T-helper 17 cell (primary cell): Measurements from ENCODE around the gene LUZP4. TPM values are rescaled to one million over a fixed set of nuclear protein-coding genes. Genes with fewer than 3 reads are reported as not detected.
"Not testable (repeated sequence)": the region's sequence is repeated elsewhere in the genome, so short reads cannot be mapped to it uniquely, and the experiment has no call there.

Experiments used
- ATAC-seq: fragments of 150-1000 bp; cut with Tn5 transposase; 2 replicates; pipeline ENCODE4 v1.10.0; 2021; ENCODE audit warnings: mild to moderate bottlenecking, moderate library complexity
- DNase-seq, 3 donors: peaks; one replicate each; pipeline versions ENCODE4 v3.0.0 to v3.0.0-alpha.2; 2020 to 2021
- H3K9me3 ChIP-seq: one replicate; pipeline ENCODE4 v1.7.0; 2013; ENCODE audit warnings: low read length, mild to moderate bottlenecking; ENCODE audit not compliant: control insufficient read depth, poor library complexity, severe bottlenecking
- H3K27ac Mint-ChIP-seq: one replicate; pipeline ENCODE4 v1.8.0; 2022; ENCODE audit warnings: mild to moderate bottlenecking, moderate library complexity, mixed read lengths
- H3K27me3 Mint-ChIP-seq: one replicate; pipeline ENCODE4 v1.8.0; 2022; ENCODE audit warnings: mixed read lengths
- H3K36me3 Mint-ChIP-seq: one replicate; pipeline ENCODE4 v1.8.0; 2022; ENCODE audit warnings: low read depth, mixed read lengths
- H3K4me1 Mint-ChIP-seq: one replicate; pipeline ENCODE4 v1.8.0; 2022; ENCODE audit warnings: mild to moderate bottlenecking, mixed read lengths
- H3K4me3 Mint-ChIP-seq: one replicate; pipeline ENCODE4 v1.8.0; 2022; ENCODE audit warnings: mild to moderate bottlenecking, moderate library complexity, mixed read lengths
- total RNA-seq, 4 donors: library from RNA in 2 of 4; stranded (reverse) in 2 of 4; gene quantifications; one replicate each; pipeline ENCODE4 v1.2.3 and lab custom pipeline; 2022 to 2026

Gene LUZP4
- total RNA-seq, 2 donors from 2014 or later = not detected

DNA sequence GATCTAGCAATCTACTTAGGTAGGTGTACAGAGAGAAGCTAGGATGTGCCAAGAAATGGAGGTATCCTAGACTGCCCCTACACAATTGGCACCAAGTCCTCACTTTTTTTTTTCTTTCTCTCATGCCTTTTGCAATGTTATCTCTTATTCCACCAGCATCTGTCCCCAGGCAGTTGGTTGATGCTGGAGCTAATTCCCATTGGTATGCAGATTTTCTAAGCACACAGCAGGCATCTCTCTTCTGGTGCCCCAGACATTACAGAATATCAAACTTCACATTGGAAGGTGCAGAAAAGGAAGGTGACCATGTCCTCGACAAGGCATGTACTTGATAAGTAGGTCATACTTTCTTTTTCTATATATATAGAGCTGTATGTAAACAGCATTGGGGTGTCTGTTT, 21.6 kb downstream of the LUZP4 start:
- no peak overlapping the region for H3K27ac Mint-ChIP-seq
- no peaks in the 10 kb centered on the region for H3K4me1 Mint-ChIP-seq
- H3K9me3 ChIP-seq = no peaks in the 10 kb centered on the region
- ATAC-seq (no peak), DNase-seq (no peak)
- no peaks in the 10 kb centered on the region for H3K27me3 Mint-ChIP-seq
- H3K36me3 Mint-ChIP-seq = no peaks in the 10 kb centered on the region
- no peak overlapping the region for H3K4me3 Mint-ChIP-seq

- no peaks in the 10 kb centered on the region for H3K36me3 Mint-ChIP-seq
- no peaks in the 10 kb centered on the region for H3K27me3 Mint-ChIP-seq
- no peak for DNase-seq
- H3K27ac Mint-ChIP-seq = no peak overlapping the region
- H3K4me1 Mint-ChIP-seq = no peaks in the 10 kb centered on the region
- no peaks in the 10 kb centered on the region for H3K9me3 ChIP-seq
- no peak for ATAC-seq
- H3K4me3 Mint-ChIP-seq = no peak overlapping the region
Measured at GRCh38 chrX:115311601-115312001, 22.1 kb downstream of the LUZP4 start.

DNA sequence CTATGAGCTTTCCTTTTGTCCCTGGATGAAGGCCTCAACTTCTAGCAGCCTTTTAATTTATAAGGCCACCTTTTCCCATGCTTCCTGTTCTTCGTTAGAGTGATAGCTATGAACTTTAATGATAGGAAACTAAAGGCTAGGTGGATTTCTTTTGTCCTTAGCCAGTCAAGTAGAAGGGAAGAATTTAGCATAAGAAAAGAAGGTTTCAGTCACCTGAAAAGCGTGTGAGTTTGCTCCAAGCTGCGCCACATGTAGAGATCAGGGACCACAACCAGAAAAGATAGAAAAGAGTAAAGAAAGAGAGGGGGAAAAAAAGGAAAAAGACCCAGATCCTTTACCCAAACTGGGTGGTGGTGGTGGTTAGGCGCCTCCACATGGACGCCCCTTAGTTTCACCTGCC, 28.6 kb downstream of the LUZP4 start:
- Mint-ChIP-seq H3K27me3 (no peaks in the 10 kb centered on the region), H3K36me3 (no peaks in the 10 kb centered on the region), H3K4me3 (no peak overlapping the region), H3K4me1 (no peaks in the 10 kb centered on the region), H3K27ac (no peak overlapping the region)
- H3K9me3 ChIP-seq = no peaks in the 10 kb centered on the region
- no peak for DNase-seq
- no peak for ATAC-seq

DNA sequence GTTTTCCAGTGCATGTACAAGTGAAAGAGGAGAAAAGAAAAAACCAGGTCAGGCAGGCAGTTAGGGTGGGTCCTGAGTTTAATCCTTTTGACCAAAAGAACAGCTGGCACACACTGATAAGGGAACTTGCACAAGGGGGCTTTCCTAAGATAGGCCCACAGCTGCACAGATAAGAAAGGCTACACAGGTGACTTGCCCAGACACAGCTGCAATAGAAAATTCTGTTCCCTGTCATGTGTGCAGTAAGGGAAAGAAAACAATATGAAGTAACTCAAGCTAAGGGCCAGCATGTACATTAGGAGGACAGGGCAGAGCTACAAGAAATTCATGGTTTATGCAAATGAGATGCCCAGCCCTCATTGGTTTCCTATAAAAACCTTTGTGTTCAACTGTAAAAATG, 32.9 kb downstream of the LUZP4 start:
- no peak for DNase-seq
- Mint-ChIP-seq H3K27ac (no peak overlapping the region), H3K27me3 (no peaks in the 10 kb centered on the region), H3K4me1 (no peaks in the 10 kb centered on the region), H3K4me3 (no peak overlapping the region), H3K36me3 (no peaks in the 10 kb centered on the region)
- H3K9me3 ChIP-seq = no peaks in the 10 kb centered on the region
- no peak for ATAC-seq

DNA sequence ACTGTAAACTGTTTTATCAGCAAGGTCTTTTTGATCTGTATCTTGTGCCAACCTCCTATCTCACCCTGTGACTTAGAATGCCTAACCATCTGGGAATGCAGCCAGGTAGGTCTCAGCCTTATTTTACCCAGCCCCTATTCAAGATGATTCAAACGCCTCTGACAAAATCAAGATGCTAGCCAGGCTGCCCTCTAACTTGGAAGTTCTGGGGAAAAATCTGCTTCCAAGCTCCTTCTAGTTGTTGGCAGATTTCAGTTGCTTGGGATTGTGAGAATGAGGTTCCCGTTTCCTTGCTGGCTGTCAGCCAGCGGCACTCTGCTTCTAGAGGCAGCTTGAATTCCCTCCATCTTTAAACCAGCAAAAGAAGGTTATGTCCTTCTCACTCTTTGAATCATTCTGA, 34.7 kb downstream of the LUZP4 start:
- Mint-ChIP-seq H3K4me1 (no peaks in the 10 kb centered on the region), H3K4me3 (no peak overlapping the region), H3K27me3 (no peaks in the 10 kb centered on the region), H3K36me3 (no peaks in the 10 kb centered on the region), H3K27ac (no peak overlapping the region)
- no peak for ATAC-seq
- no peak for DNase-seq
- H3K9me3 ChIP-seq = no peaks in the 10 kb centered on the region

DNA sequence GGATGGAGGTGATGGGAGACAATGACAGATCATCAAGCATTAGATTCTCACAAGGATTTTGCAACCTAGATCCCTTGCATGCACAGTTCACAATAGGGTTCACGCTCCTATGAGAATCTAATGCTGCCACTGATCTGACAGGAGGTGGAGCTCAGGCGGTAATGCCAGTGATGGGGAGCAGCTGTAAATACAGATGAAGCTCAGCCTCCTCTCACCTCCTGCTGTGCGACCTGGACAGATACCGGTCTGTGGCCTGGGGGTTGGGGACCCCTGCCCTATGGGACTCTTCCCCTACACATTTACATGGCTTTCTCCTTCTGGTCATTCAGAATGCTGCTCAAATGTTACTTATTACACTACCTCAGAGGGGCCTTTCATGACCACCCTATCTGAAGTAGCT, 39.8 kb downstream of the LUZP4 start:
- not testable (repeated sequence) for DNase-seq, H3K4me1 Mint-ChIP-seq, H3K4me3 Mint-ChIP-seq, H3K9me3 ChIP-seq, ATAC-seq, H3K36me3 Mint-ChIP-seq, H3K27ac Mint-ChIP-seq, H3K27me3 Mint-ChIP-seq

DNA sequence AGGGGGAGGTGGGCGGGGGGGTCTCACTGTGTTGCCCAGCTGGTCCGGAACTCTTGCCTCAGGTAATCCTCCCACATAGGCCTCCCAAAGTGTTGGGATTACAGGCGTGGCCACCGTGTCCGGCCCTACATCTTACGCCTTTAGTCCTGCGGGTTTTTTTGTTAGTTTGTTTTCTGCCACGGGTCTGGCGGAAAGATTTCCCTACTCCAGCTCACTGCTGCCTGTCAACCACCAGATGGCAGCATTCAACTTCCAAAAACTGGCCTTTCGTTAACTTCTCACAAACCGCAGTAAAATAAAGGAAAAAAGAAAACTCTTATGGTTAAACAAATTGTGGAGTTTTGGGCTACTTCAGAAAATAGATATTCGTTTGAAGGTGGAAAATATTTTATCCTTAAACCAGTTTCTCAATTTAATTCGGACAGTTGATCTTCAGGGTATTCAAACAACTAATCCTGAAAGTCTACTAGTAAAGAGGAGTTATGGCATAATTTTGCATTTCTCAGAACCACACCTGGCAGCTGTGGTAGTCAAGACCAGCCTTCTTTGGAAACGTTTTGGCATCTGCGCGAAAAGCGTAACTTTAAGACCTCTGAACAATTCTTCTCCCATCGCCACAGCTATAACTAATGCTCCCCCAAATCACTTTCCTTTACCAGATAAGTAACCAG, 41.1 kb downstream of the LUZP4 start:
- no peak overlapping the region for H3K4me3 Mint-ChIP-seq
- H3K27ac Mint-ChIP-seq = no peak overlapping the region
- H3K27me3 Mint-ChIP-seq = no peaks in the 10 kb centered on the region
- H3K4me1 Mint-ChIP-seq = no peaks in the 10 kb centered on the region
- DNase-seq (no peak), ATAC-seq (no peak)
- no peaks in the 10 kb centered on the region for H3K36me3 Mint-ChIP-seq
- H3K9me3 ChIP-seq = no peaks in the 10 kb centered on the region

- H3K9me3 ChIP-seq = no peaks in the 10 kb centered on the region
- DNase-seq = no peak
- no peaks in the 10 kb centered on the region for H3K27me3 Mint-ChIP-seq
- no peak overlapping the region for H3K4me3 Mint-ChIP-seq
- H3K4me1 Mint-ChIP-seq = no peaks in the 10 kb centered on the region
- H3K36me3 Mint-ChIP-seq = no peaks in the 10 kb centered on the region
- no peak overlapping the region for H3K27ac Mint-ChIP-seq
- no peak for ATAC-seq
Measured at GRCh38 chrX:115332832-115333231, 43.3 kb downstream of the LUZP4 start.

DNA sequence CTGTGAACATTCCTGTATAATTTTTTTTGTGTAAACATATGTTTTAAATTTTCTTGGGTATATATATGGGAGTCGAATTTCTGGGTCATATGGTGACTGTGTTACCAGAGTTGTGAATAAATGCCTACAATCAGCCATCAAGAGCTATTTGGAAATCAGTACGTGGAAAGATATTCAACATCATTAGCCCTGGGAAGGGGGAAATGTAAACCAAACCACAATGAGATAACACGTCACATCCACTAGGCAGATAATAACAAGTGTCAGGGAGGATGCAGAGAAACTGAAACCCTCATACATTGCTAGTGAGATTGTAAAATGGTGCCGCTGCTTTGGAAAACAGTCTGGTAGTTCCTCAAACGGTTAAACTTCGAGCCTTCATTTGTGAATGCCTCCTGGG, 43.9 kb downstream of the LUZP4 start:
- ATAC-seq = no peak
- no peaks in the 10 kb centered on the region for H3K4me1 Mint-ChIP-seq

GRCh38 chrX:115337491-115338144, 48.1 kb downstream of the LUZP4 start:
- Mint-ChIP-seq H3K4me1 (no peaks in the 10 kb centered on the region), H3K27ac (no peak overlapping the region), H3K4me3 (no peak overlapping the region), H3K36me3 (no peaks in the 10 kb centered on the region), H3K27me3 (no peaks in the 10 kb centered on the region)
- ATAC-seq = no peak
- DNase-seq = no peak
- H3K9me3 ChIP-seq = no peaks in the 10 kb centered on the region

More for the DNA sequence above, 43.9 kb downstream of the LUZP4 start:
- Mint-ChIP-seq H3K4me3 (no peak overlapping the region), H3K27me3 (no peaks in the 10 kb centered on the region), H3K27ac (no peak overlapping the region), H3K36me3 (no peaks in the 10 kb centered on the region)
- no peaks in the 10 kb centered on the region for H3K9me3 ChIP-seq
- no peak for DNase-seq

GRCh38 chrX:115339441-115340025, 50.0 kb downstream of the LUZP4 start:
- DNase-seq (no peak), ATAC-seq (no peak)
- no peaks in the 10 kb centered on the region for H3K4me1 Mint-ChIP-seq
- H3K4me3 Mint-ChIP-seq = no peak overlapping the region
- H3K27me3 Mint-ChIP-seq = no peaks in the 10 kb centered on the region
- no peak overlapping the region for H3K27ac Mint-ChIP-seq
- H3K36me3 Mint-ChIP-seq = no peaks in the 10 kb centered on the region
- no peaks in the 10 kb centered on the region for H3K9me3 ChIP-seq

GRCh38 chrX:115341421-115341820, 51.9 kb downstream of the LUZP4 start:
- no peaks in the 10 kb centered on the region for H3K36me3 Mint-ChIP-seq
- DNase-seq = no peak
- H3K4me3 Mint-ChIP-seq = no peak overlapping the region
- H3K4me1 Mint-ChIP-seq = no peaks in the 10 kb centered on the region
- H3K9me3 ChIP-seq = no peaks in the 10 kb centered on the region
- no peak overlapping the region for H3K27ac Mint-ChIP-seq
- no peak for ATAC-seq
- no peaks in the 10 kb centered on the region for H3K27me3 Mint-ChIP-seq

DNA sequence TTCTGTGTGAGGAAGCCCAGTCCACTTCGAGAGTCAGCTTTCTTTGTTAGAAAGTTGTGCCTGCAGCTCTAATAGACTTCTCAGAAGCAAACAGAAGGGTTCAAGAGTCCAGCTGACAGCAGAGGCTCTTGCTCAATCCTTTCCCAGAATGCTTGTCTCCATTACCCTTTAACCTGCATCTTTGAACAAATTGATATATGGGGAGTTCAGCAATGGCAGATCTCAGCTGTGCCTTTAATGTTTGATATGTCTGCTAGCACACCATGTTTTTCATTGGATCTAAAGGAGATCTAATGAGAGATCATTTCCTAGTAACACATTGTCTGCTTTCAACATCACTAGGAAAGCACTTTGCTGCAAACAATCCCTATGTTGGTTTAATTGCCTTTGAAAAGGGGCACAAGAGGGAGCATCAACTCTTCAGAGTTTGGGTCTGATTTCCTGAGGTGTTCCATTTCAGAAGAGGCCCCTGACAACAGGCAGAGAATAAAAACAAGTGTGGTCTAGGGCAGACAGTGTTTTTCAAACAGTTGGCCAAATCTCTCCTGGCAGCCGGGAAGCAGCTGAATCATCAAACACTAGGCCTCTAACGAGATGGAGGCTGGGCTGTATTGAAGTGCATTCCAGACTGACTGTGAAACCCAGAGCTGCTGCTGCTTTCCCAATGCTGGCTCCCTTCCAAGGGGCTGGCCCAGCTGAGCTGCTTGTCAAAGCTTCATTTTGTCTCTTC, 55.5 kb downstream of the LUZP4 start:
- ATAC-seq (no peak), DNase-seq (no peak)
- Mint-ChIP-seq H3K4me1 (no peaks in the 10 kb centered on the region), H3K4me3 (no peak overlapping the region), H3K27ac (no peak overlapping the region), H3K36me3 (no peaks in the 10 kb centered on the region), H3K27me3 (no peaks in the 10 kb centered on the region)
- no peaks in the 10 kb centered on the region for H3K9me3 ChIP-seq
